Left renal pelvis (tissue), 4 donors: ENCODE measurements around the gene PLEKHA7. TPM values are rescaled to one million over a fixed set of nuclear protein-coding genes. Genes with fewer than 3 reads are reported as not detected.
A peak's percentile ranks its signal among the peaks of the same experiment; 100 is the strongest.

ENCODE experiments used
- DNase-seq, 4 donors: peaks; one replicate each; pipeline ENCODE4 v3.0.0-alpha.2; 2013; ENCODE audit warnings: low read depth in 4 of 4, low spot score in 3 of 4
- polyA plus RNA-seq, 4 donors: library from polyadenylated mRNA; unstranded; fragments of 120-200 nt; gene quantifications; one replicate each; pipeline ENCODE4 v1.2.1, GENCODE V29; 2013; ENCODE audit not compliant: insufficient read length in 4 of 4

The PLEKHA7 gene
- polyA plus RNA-seq, 4 donors = 5.4 to 55.4 (median 47.2) TPM

- no peak for DNase-seq
Observed at GRCh38 chr11:16749092-16749491, 265.1 kb downstream of the PLEKHA7 start.

GRCh38 chr11:16745950-16746605 is 268.1 kb downstream of the PLEKHA7 start:
- DNase-seq = no peak

GRCh38 chr11:16744128-16744725 is 270.0 kb downstream of the PLEKHA7 start:
- no peak for DNase-seq

- no peak for DNase-seq
Observed at GRCh38 chr11:16743478-16743877, 270.7 kb downstream of the PLEKHA7 start.

GRCh38 chr11:16741473-16741872 is 272.7 kb downstream of the PLEKHA7 start:
- DNase-seq = no peak

GRCh38 chr11:16738947-16739815 is 275.0 kb downstream of the PLEKHA7 start:
- peak; percentile 11 to 27 (median 14) for DNase-seq

- peak; percentile 95 to 97 (median 96) for DNase-seq
Observed at GRCh38 chr11:16738193-16738946, 275.8 kb downstream of the PLEKHA7 start, which contains the start of gene C11orf58. Gene C11orf58 (plus strand): TSS chr11:16738647. CDS start chr11:16738779, 132 bp downstream.

- peak in 1 of 4 donors; percentile 54 for DNase-seq
Observed at GRCh38 chr11:16737818-16738192, 276.4 kb downstream of the PLEKHA7 start.

Other genes starting within 250 kb of the PLEKHA7 start
- gene RPS13, start 63.3 kb upstream of the PLEKHA7 start, polyA plus RNA-seq = 1,000 to 10,000 TPM; 1,142 to 1,416 (median 1,340) TPM
- 10 to 100 TPM; 38.5 to 72.1 (median 66.6) TPM for gene PIK3C2A, start 193.6 kb upstream of the PLEKHA7 start, polyA plus RNA-seq